GM18526 (cell line): Measurements from ENCODE around the gene PNMA1.

Experiments used
- POLR2A ChIP-seq: IDR thresholded peaks from 3 replicates; pipeline ENCODE4 v1.6.1; 2011; ENCODE audit not compliant: insufficient read length; ENCODE audit errors: extremely low read depth

PNMA1 gene

DNA sequence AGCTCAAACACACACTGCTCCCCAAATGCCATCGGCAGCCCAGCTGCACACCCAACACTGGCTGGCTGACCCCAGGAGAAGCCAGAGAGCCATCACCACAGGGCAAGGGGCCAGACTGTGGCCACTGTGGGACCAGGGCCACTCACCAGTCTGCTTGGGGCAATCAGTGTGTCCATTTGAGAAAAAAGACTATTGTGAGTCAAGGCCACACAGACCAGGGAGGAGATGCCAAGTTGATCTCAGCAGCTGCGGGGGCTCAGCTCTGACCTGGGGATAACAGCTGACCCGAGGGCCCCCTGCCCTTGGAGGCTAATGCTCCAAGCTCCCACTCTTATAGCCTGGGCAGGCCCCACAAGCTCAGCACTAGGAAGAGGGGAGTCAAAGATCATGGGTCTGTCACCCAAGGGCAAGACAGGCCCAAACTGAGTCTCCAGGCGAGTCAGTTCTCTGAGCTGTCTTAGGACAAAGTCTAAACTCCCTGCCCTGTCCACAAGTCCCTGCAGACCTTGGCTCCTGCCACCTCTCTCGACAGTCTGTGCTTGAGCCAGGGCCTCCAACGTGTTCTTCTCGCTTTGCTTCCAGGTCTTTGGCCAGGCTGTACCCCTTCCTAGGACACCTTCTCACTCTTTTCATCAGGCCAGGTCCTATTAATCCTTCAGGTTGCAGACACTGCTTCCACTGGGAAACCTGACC, 30.1 kb upstream of the PNMA1 start:
- no peak for TF ChIP-seq POLR2A

GRCh38 chr14:73743431-73743931, 29.3 kb upstream of the PNMA1 start:
- TF ChIP-seq POLR2A, result peak; percentile 26

- TF ChIP-seq POLR2A, result no peak
These were observed 28.5 kb upstream of the PNMA1 start for GRCh38 chr14:73742520-73743238.

DNA sequence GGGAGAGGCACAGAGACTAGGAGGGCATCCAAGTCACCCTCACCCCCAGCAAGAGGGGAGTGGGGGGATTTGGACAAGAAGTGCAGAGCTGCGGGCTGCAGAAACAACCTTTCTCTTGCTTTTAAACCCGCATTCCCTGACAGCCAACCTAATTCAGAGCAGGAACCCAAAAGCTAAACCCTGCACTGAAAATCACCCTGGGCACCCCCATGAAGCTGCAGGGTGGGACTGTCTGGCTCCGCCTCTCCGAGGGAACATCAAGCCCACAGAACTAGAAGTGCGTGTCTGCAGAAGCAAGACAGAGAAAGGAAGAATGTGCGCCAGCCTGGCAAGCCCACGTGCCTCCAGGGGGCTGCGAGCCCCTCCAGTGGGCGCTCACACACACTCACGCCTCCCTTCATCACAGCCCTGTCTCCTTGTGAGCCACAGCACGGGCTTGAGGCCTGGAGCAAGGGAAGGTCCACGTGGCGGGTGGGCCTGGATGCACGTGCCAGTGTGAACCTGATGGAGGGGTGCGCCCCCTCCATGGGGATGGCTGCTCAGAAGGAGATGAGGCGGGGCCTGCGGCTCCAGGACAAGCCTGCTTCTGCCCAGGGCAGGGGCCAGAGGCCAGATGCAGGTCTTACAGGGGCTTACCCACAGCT, 27.8 kb upstream of the PNMA1 start:
- no peak for TF ChIP-seq POLR2A

- TF ChIP-seq POLR2A, result no peak
These were observed 27.2 kb upstream of the PNMA1 start for GRCh38 chr14:73741386-73741875.

DNA sequence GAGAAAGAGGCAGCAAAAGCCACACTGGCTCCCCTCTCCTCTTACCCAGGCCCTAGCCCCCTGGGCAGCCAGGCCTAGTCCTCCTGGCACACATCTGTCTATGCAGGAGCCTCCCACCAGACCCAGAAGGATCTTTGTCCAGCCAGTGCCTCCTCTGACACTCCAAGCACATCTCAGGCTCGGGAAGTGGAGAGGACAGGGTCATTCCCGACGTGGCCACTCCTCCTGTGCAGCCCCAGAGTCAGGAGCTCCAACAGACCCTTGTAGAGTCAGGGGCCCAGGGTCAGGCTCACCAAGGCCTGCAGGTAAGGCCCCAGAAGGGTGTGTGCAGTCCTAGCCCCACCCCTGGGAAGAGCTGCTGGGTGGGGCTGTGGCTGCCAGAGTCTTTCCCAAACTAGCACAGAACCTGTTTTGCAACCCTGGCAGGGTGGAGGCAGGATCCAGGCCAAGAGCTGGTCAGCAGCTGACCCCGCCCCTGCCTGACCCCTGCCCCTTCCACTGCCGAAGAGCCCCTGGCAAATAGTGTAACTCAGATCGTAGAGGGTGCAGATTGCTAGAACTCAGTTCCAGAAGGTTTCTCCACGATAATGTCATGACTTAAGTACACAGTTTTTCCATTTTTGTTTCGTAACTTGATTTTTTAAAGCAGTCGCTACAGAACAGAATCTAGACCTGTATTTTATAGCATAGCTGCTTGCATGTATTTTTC, 26.6 kb upstream of the PNMA1 start:
- TF ChIP-seq POLR2A, result no peak

- TF ChIP-seq POLR2A, result no peak
These were observed 25.9 kb upstream of the PNMA1 start for GRCh38 chr14:73739899-73740617.

- no peak for TF ChIP-seq POLR2A
These were observed 25.2 kb upstream of the PNMA1 start for GRCh38 chr14:73739174-73739898.

DNA sequence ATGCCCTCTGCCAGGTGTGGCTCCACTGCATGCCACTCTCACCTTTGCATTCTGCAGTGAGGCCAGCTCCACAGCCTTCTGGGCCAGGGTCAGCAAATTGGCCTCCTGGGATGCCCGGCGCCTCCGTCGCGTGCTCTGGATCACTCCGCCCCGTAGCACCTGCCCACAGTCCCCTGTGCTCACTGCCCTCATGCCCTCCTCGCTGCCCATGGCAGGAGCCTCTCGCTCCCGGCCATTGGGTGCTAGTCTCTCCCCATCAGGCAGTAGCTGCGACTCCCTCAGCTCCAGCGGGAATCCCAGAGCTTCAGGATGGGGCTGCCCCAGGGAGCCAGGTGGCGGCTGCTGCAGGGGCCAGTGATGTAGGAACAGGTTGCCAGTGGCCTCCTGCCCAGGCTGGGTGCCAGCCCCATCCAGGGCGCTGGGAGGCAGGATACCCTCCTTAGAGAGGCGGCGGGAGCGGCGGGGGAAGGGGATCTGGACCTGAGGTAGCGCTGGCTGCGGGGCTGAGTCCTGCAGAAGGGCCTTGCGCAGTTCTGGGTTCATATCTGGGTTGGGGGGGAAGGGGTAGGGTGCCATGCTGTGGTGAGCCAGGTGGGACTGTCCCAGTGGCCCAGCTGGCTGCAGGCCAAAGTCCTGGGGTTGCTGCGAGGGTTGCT, 24.5 kb upstream of the PNMA1 start:
- TF ChIP-seq POLR2A, result no peak

GRCh38 chr14:73736842-73737241, 22.7 kb upstream of the PNMA1 start:
- no peak for TF ChIP-seq POLR2A

DNA sequence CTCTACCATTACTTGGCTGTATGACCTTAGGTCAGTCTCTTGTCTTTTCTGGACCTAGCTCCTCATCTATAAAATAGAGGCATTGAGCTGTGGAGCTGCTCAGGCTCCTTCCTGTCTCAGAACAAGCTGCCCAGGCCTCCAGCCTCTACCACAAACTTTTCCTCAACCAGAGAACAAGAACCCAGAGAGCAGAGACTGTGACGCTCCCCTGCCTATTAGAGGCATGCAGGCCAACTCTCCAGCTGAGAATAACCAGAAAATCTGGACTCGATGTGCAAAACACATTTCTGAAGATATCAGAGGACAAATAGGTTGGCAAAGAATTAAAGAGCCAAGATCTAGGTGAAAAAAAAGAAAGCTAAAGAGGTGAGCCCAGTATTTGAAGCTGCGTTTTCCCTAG, 17.8 kb upstream of the PNMA1 start:
- TF ChIP-seq POLR2A, result no peak

DNA sequence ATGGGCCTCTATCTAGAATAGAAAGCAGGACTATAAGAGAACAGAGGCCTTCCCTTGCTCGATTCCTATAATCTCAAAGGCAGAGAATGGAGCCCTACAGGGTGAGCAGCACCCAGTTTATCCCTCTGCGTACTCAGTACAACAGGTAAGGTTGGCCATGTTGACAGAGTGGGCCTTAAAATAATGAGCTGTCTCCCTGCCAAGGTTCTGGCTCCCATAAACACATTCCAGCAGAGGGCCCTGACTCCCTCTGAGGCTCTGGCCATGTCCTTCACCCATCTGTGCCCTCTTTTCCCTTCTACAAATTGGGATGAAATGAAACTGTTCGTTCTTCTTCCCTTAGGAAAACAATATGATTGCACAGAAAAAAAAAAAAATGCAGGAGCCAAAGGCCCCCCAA, 16.9 kb upstream of the PNMA1 start:
- no peak for TF ChIP-seq POLR2A

DNA sequence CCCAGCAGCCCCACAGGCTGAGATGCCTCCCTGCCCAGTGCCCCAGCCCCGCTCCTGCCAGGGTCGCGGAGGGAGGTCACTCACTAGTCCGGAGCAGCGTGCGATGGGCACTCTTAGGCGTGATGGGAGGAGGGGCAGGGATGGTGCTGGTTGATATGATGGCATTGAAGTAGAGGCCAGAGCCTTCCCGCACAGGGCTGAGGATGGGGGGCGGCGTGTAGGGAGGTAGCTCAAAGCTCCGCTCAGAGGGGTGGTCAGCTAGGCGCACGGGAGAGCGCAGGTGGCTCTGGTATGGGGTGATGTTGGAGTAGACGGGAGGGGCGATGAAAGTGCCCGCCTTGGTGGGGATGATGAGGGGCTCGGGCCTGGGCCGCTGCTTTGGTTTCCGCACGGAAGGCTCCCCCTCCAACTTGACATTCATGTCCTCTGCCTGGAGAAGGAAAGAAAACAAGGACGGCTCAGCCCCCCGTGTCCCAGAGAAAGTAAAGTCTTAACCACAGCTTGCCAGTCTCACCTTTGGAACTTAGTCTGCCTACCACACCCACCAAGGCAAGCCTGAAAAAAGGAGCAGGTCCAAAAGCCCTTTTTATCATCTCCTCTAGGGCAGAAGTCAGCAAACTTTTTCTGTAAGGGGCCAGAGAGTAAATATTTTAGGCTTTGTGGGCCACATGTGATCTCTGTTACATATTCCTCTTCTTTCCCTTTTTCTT, 15.5 kb upstream of the PNMA1 start:
- no peak for TF ChIP-seq POLR2A
